NOMO-1 treated with DMSO at 0.1 percent for 48 hours (cell line): Measurements from ENCODE around the gene FIGN.

ENCODE experiments used
- DNase-seq: peaks from one replicate; lab custom pipeline; 2025; ENCODE audit not compliant: unreplicated experiment; lab: John Stamatoyannopoulos, UW

Gene FIGN

DNA sequence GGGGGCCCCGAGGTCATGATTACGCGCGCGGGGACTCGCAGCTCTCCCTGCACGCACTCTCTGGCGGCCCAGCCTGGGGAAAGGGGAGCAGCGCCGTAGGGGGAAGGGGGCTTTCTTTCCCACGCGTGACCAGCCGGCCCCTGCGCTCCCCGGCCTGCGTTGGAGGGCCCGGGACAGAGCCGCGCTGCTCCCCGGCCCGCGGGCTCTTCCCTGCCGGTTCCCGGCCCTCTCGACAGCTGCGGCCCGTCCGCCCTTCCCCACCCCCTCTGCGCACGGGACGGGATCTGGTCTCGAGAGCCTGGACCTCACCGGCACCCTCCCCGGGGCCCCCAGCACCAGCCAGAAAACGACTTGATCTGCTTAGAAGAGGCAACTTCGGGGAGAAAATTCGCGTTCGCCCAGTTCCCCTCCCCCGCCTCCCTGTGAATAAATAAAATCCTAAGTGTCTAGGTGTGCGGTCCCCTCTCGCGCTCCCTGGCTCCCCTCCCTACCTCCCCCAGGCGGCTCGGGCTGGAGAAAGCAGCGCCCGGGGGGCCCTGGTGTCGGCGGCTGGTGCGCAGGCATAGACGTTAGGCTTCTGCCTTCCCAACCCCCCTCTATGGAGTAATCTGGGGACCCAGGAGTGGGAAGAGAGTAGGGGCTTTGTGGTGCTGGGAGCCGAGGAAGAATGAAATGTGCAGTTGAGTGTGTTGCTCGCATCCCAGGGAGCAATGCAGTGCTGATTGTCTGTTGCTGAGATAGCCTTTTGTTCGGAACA, 803 bp upstream of the FIGN start:
- no peak for DNase-seq

DNA sequence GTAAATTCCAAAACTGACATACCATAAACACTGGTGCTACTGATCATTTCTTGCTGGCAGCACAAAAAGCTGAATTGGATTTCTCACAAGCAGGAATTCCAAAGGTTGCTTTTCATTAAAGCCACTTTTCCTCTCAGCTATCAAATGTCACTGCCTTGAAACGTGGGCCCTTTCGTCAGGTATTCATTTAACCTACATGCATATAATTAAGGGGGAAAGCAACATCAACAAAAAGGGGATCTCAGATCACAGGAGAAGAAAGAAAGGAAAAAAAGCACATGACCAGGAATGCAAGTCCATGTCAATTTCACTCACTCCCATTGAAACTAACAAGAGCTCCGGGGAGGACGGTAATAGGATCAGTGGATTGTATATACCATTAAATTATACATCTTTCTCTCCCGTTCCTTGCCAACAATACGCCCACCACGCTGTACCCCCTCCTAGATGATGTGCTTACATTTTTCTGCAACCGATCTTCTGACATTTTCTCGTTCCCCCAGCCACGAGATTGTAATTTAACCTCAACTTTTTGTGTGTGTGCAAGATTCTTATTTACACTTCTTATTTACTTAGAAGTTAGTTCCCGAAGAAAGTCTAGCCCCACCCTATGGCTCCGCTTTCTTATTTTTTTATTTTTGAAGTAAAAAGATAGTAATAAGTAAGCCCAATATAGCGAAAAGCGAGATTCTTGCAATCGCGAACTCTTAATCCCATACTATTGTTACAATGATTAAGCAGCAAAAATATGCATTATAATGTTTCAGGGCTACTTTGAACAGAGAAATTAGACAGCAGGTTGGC, 725 bp downstream of the FIGN start:
- no peak for DNase-seq

DNA sequence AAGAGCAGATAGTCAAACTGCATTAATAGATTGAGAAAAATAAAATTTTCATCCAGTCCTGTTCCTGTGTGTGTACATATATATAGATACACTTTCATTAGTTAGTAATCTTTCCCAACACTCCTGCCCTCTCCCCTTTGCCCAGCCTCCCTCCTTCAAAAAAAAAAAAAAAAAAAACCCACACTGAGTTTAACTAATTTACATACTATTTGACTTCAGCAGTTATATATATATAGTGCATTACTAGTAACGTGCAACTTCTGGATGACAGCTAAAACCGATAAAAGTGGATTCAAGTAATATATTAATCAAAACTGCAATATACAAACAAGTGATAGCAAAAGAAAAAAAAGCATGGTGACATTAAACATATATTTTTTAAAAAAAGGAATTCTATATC, 1.4 kb downstream of the FIGN start:
- DNase-seq, result no peak

DNA sequence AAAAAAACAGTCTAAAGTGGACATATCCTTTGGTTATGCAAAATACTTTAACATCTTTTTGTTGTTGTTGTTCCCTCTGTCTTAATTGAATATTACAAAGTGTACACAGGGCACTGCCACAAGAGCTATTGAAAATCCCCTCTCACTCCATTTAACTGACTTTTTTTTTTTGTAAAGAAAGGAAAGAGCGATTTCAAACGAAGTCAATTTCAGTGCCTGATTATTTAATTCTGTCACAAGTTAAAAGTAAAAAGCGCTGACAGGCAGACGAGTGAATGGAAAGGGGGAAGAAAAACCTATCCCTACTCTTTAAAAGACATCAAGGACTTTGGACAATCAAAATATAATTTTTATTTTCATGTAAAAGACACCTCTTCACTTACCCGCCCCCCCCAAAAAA, 1.9 kb downstream of the FIGN start:
- DNase-seq, result no peak

DNA sequence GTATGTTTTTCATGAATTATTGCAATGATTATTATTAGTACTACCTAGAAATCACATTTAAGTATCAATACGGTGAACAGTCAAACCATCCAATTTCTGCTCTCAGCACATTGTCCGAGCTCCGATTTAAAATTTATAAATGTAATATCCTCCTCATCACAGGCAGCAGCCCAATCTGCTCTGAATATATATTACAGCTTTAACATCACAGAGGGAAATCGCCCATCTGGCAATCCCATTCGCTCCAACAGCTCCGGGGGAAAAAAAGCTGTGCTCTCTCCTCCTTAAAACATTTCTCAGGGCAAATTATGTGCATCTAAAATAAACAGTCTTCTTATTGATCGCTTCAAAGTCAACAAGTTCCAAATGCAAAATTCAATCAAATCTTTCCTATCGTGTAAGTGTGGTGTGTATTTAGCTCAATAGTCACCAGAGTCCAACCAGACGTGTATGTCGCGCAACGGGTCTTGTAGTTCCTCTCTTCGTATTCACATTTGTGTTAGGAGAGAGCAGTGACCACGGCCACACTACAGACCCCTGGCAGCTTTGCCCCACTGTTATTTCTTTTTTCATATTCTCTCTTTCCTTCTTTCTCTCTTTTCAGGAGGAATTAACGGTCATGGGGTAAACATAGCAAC, 2.4 kb downstream of the FIGN start:
- DNase-seq, result no peak

DNA sequence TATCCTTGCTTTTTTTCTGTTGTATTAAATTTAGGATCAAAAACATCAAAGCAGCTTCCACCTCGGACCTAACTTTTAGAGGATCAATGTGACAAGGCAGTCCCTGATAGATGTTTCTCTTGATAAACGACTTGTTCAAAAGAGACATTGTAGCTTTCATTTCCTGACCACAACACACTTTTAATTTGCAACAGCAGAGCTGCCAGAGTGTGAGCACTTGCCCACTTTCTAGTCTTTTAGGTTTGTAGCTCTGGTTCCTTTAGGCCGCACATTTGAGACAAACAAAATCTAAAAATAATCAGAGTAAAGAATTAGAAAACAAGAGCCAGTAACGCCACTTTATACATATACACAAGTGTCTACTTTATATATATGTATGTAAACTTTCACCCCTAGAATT, 3.1 kb downstream of the FIGN start:
- no peak for DNase-seq

DNA sequence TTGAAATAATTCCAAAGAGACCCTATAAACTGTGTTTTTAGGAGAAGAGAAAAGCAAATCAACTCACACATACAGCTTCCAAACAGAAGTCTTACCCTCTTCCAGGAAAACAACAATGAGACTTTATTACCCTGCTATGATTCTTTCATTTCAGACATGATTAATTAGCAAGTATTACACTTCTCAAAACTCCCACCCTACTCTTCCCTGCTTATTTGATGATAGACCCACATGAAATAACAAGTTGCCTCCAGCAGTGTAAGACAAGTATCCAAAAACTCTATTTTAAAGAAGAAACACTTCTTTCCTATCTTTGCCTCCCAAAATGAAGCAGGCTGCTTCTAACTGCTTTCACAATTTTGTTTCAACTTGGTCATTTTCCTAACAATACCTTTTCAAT, 4.1 kb downstream of the FIGN start:
- DNase-seq, result no peak

DNA sequence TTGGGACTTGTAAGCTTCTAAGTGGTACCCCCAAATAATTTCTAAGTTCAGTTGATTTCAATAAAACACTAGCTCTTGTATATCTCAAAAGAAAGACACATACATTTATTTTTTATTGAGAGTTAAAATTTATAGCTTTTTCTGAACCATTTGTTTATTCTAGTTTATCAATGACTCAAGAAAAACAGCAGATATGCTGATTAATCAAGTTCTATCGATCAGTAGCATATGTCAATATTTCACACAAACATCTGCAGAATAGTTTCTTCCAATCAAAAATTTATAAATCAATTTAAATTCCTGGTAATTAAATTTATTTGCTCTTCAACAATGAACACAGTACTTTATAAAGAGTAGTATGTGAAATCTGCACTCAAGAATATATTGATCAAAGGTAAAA, 5.3 kb downstream of the FIGN start:
- no peak for DNase-seq

DNA sequence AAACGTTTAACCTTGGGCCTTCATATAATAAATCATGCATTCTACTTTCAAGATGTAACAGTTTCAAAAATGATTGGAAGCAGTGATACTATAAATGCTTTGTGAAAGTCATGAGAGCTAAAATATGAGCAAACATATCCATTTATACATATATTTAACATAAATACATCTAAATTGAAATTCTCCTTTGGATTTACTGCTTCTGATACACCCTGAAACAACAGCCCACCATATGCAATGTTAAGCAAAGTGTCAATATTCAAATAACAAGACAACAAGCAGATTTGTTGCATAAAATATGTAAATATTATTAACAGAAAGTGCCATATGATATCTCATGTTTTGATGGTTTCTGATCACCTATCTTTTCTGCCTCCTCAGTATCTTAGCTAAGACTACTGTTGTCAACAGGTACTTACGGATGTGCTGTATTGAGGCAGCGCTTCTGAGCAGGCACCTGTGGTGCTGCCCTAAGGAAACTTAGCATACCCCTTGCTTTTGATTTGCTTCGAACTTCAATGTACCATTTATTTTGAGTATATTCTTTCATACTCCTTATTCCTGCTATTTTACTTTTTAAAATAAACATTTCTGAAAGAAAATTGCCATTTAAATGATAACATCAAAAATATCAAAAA, 6.1 kb downstream of the FIGN start:
- no peak for DNase-seq

DNA sequence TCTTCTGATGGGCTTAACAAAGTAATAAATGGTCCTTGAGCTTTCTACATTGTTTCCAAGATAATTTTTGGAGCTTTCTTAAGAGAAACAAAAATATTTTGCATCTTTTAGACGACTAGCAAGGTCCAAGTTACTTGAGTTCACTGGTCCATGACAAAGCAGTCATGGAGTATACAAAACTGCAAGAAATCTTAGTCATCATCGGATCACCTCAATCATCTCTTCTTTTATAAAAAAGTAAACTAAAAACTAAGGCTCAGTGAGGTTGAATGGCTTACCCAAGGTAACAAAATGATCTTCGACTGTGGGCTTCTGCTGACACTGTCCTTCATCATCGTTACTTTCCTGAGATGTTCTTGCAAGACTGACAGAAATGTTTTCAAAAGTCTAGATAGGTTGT, 11.9 kb downstream of the FIGN start:
- DNase-seq, result no peak

DNA sequence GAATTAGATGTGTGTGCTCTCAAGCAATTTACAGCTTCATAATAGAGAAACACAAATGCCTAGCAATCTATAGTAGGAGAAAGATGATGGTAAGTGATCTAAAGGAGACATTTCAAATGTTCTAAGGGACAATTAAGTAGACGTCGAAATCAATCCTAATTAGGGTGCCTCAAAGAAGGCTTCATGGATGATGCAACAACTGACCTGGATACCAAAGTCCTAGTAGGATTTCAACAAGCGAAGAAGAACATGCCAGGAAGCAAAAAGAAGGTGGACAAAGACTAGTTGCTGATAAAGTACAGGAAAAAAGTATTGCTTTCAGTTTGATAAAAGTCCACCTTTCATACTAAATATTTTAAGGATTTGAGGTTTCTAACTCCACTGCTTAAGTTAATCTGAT, 12.5 kb downstream of the FIGN start:
- DNase-seq, result no peak

DNA sequence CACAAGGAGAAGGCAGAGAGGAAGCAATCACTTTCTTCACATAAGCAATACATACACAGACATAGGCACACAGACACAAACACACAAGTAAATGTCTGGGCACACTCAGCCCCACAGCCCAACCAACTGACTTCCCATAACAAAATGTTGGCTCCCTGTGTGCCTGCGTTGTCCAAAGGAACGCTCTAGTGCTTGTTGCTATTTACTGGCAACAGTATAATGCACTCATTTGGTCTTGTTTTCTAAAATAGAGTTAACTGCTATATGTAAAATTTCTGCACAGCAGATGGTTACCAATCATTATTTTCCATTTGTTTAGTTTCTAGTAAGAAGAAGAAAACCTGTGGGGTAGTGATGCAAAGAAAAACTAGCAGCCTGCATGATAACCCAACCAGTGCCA, 16.5 kb downstream of the FIGN start:
- DNase-seq, result no peak

DNA sequence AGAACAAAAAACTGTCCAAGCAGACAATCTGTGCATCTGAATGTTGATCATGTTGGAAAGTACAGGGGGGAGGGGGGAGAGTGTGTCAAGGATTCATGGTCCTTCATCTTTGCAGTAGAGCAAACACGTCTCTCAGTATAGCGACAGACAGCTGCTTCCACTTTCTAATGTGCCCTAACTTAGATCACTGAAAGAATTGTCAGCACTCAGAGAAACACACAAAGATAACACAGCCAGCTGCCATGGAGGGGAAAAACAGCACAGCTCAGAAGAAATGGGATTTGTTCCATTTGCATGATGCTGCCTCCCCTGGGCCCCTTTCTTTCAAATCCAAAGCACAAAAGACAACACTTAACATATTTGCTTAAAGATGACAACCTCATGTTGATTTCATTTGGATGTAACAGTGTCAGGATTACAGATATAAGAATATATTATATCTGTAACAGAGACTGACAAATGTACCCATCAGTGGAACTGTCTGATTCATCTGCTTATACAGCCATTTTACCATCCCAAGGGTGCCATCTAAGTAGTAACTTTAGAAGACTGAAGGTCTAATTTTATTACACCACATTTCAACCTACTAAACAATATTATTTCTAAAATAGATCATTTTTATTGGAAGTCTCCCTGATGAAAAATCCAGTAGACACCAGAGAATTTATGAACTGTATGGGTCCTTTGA, 17.7 kb downstream of the FIGN start:
- DNase-seq, result no peak

DNA sequence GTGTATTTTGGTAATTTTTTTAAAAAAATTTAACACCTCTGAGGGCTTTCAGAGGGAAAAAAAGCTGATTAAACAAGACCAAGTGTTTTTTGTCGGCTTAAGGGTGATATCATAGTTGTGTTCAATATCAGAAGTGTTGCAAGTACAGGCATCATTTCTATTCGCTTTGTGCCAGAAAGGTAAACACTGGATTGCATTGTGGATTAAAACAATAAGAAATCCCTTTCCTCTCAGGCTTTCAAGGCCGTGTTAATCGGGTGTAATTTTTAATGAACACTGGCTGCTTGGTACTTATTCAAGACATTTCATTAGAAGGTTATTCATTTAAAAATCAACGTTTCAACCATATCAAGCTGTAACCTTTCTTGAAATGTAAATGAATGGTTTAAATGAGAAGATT, 18.3 kb downstream of the FIGN start:
- no peak for DNase-seq

DNA sequence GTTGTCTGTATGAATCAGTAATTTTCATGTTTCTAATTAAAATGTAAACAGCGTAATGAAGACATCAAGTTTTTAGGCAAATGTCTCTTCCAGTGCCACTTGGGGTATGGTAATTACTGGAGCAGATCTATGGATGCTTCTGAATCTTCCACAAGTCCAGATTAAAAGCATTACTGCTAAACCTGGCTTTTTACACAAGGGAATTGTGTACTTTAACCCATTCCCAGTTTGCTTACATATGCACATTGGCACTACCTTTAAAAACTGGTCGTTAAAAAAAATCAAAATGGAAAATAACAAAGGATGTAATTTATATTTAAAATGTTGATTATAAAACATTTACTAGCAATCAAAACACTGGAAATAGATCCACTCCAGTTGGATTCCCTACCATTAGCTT, 19.7 kb downstream of the FIGN start:
- DNase-seq, result no peak

DNA sequence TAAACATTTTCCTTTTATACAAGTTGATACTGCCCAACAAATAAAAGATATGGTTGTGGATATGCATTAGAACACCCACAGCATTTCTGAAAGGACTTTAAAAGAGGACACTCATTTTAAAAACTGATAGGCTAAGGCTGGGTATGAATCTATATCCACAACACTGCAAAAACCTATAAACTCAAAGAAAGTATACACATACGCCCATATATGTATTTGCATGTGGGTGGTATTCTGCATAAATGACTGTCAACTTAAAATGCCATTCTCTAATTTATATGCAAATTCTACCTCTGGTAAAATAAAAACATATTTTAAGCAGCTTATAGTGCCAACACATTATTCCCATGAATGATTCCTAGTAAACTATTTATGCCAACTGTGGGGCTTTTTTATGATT, 20.1 kb downstream of the FIGN start:
- DNase-seq, result no peak

DNA sequence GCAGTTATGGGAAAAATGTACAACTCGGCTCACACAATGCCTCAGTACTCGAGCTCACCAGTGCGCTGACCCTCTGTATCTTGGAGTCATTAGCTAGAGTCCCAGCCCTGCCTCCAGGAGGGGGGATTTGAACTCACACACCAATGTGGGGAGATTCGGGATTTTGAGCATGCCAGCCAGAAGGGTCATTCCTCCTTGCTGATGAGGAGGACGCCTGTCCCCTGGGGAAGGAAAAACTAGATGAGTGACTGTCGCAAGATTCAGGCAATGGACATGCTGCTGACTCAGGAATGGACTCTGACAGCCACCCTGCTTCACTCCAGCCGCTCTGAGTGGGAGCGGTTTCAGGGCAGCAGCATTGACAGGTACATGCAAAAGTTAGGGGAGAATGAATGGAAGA, 20.6 kb downstream of the FIGN start:
- DNase-seq, result no peak

DNA sequence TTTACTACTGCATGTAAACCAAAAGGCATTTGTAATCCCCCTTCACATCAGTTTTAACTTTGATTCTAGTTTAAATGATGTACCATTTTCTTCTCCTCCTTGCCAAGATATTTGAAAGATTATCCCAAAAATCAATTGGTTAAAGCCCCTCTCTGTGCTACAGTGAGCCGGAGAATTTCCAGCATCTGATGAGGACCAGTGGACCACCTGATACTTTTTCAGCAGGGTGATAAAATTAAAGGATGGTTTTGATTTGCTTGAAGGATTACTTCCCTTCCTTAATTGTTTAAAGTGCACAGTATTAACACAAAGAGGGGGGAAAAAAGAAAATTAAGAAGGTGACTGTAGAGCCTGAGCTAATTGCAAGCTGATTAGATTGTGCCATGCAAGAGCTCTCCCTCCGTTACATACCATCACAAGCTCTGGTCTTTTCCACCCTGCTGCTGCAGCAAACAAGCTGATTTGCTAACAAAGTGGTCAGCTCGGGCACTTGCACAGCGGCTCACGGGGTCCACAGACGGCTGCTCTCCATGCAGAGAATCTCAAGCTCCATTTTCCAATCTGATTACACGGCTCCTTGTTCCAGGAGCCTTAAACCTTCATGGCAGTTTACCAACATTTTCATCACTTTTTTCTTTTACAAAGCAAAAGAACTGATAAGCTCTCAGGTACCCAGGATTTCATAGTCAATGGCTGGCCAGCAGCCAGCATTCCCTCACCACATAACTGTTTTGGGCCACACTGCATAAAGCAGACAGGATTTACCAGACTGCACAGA, 22.1 kb downstream of the FIGN start:
- DNase-seq, result no peak

DNA sequence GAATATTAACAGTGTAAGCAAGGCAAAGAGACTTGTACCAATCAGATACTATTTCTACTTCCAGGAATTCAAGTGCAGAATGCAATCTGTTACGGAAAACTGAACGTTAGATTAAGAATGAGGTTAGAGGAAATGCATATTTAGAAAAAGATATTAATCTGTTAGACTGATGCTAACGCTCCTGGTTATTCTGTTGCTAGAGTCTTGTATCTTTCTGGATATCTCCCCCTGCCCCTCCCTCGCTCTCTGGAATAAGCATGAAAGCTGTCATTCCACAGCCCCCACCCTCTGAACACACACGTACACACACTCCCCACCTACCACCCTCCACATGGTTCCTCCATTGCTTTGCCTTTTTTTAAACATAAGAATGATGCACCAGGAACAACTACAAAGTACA, 24.1 kb downstream of the FIGN start:
- no peak for DNase-seq

DNA sequence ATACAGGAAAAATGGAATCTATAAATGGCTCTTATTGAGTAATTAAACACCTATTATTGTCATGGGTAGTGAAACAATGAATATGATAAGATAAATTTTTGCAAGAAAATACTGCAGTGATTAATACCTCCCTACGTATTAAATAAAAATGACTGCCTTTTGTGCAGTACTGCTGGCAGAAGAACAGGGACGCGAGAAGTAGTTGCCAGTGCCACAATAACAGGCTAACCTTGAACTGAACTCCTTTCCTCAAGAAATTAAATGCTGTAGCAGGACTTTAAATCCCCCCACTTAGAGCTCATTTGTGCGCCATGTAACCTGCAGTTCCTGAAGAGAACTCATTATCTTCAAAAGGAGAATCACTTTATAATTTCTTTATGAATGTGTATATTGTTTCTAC, 24.6 kb downstream of the FIGN start:
- no peak for DNase-seq
